H1 (cell line): ENCODE data around the gene GPR160. TPM values are rescaled to one million over a fixed set of nuclear protein-coding genes. Genes with fewer than 3 reads are reported as not detected.

Source experiments
- SUZ12 ChIP-seq: fragments of 200-600 bp; sonication (generic); IDR thresholded peaks from 2 replicates; pipeline ENCODE4 v1.6.1; 2012; ENCODE audit warnings: mild to moderate bottlenecking, inconsistent platforms, low read length, moderate library complexity, mixed read lengths
- polyA plus RNA-seq, 7 experiments: library from polyadenylated mRNA; depleted of rRNA in 3 of 7; stranded (reverse) in 5 of 7; unstranded in 2 of 7; fragments of >200 nt in 5 of 7; fragments of 200-250 nt in 2 of 7; gene quantifications; 1 replicate in 5 of 7; 2 replicates in 1 of 7; 4 replicates in 1 of 7; pipeline versions ENCODE4 v1.2.1 to v1.2.3, GENCODE V29; 2011 to 2013; ENCODE audit warnings: missing spikeins in 2 of 7, mixed read lengths in 2 of 7
- total RNA-seq: library from RNA; stranded (reverse); fragmentation: NEBNext Ultra II Directional; extraction: Animal tissue kit (Norgen Biotek cat#: 25700); gene quantifications from 2 replicates; pipeline ENCODE4 v1.2.1, GENCODE V29; 2021

The GPR160 gene
- total and polyA plus RNA-seq, 2 of the 8 experiments (the other 6 are each of a cell fraction or from before 2014, with no cell fraction given): 14.3 to 16.6 TPM

DNA sequence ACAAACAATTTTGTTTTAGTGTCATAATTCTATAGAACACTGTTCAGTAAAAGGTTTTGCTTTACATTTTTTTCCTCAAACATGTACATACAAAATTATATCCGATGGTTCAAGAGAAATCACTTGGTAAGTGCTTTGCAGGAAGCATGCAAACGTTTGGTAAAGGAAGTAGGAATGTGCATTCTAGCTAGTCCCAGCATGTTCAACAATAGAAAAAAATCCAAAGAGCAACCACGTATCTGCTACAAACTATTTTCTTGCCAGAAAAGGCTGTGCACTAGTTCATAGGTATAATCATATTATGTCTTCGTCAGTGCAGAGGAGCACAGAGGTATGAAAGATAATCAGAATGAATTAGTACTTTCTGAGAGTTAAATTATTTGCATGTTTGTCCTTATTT is 58.0 kb downstream of the GPR160 start (continued):
- no peak for TF ChIP-seq SUZ12
